ENCODE data around the gene ENTPD8. TPM values are rescaled to one million over a fixed set of nuclear protein-coding genes. Genes with fewer than 3 reads are reported as not detected.
A peak's percentile ranks its signal among the peaks of the same experiment; 100 is the strongest.

The ENTPD8 gene
- total and polyA plus RNA-seq, 2 of the 4 experiments (the other 2 are of a cell fraction) = 0.07 TPM; not detected in 1

GRCh38 chr9:137427454-137428310 is 13.5 kb downstream of the ENTPD8 start:
- Histone ChIP-seq H3K27me3 (ENCODE audit: control insufficient read depth, insufficient read depth, low read length) (no peaks in the 10 kb centered on the region; the same call in 1 of the 2 replicates), H2AK5ac (ENCODE audit: low read depth, low read length) (no peak overlapping the region), H4K5ac (ENCODE audit: low read depth, low read length) (no peak overlapping the region), H3K4me2 (ENCODE audit: low read depth, low read length) (no peak overlapping the region), H2BK20ac (ENCODE audit: low read depth, low read length) (no peak overlapping the region), H4K8ac (ENCODE audit: low read depth in 2 of 2, low read length in 2 of 2) (no peak overlapping the region), H2BK5ac (ENCODE audit: low read depth, low read length, poor library complexity, severe bottlenecking) (no peak overlapping the region), H3K9me3 (ENCODE audit: control insufficient read depth, insufficient read depth, low read length) (no peaks in the 10 kb centered on the region), H3K4me1 (ENCODE audit: control insufficient read depth, insufficient read depth, low read length) (peaks cover 7% of the 10 kb centered on the region; the same call in 1 of the 2 replicates), H3K9me1 (ENCODE audit: insufficient read depth, low read length) (no peaks in the 10 kb centered on the region), H3K23ac (ENCODE audit: low read depth, low read length) (no peak overlapping the region), H3K27ac (ENCODE audit: insufficient read depth, low read length) (no peak overlapping the region), H3K18ac (ENCODE audit: low read depth, low read length) (no peak overlapping the region), H2BK120ac (ENCODE audit: low read depth, low read length) (no peak overlapping the region), H2AK9ac (replicated peaks; ENCODE audit: low read depth, low read length, poor library complexity) (peak overlapping the region; percentile 72), H3K4ac (ENCODE audit: low read depth, low read length) (no peak overlapping the region), H3K79me1 (ENCODE audit: low read depth in 1 of 2, low read length in 2 of 2) (no peaks in the 10 kb centered on the region), H2BK15ac (ENCODE audit: low read depth, low read length) (no peak overlapping the region), H4K20me1 (ENCODE audit: insufficient read depth, low read length) (no peaks in the 10 kb centered on the region), H4K91ac (ENCODE audit: insufficient read depth, low read depth, low read length) (no peak overlapping the region), H3K9ac (ENCODE audit: low read depth, low read length) (no peak overlapping the region), H3K14ac (replicated peaks; ENCODE audit: low read depth, low read length) (no peak overlapping the region), H3K56ac (ENCODE audit: extremely low read depth, insufficient read depth, low read length) (no peak overlapping the region), H3K36me3 (ENCODE audit: control insufficient read depth, insufficient read depth, low read length) (no peaks in the 10 kb centered on the region), H3K4me3 (ENCODE audit: insufficient read depth, low read depth, low read length) (no peak overlapping the region), H2AFZ (replicated peaks; ENCODE audit: low read length, poor library complexity) (no peak overlapping the region)
- ChIA-PET CTCF (no interaction called here), POLR2A (ENCODE audit: unreplicated experiment) (no interaction called here)
- TF ChIP-seq NFE2L2 (IDR thresholded peaks at IDR 0.05; ENCODE audit: low read depth, low read length) = no peak
- TF ChIP-seq RCOR1 (IDR thresholded peaks at IDR 0.05; ENCODE audit: insufficient replicate concordance, low read length) = no peak
- TF ChIP-seq BHLHE40 (IDR thresholded peaks at IDR 0.05; ENCODE audit: low read depth, low read length) = no peak
- no peak for TF ChIP-seq MAFK (IDR thresholded peaks at IDR 0.05; ENCODE audit: low read depth, low read length)
- no peak for TF ChIP-seq RAD21 (IDR thresholded peaks at IDR 0.05; ENCODE audit: low read length)
- TF ChIP-seq MXI1 (IDR thresholded peaks at IDR 0.05; ENCODE audit: borderline replicate concordance, low read depth, low read length) = no peak
- no peak for TF ChIP-seq CTCF (conservative IDR thresholded peaks at IDR 0.05; ENCODE audit: low read depth, low read length)
- TF ChIP-seq FOS (IDR thresholded peaks at IDR 0.05; ENCODE audit: low read depth, low read length) = no peak
- no peak for TF ChIP-seq POLR2A (IDR thresholded peaks at IDR 0.05; ENCODE audit: low read depth, low read length)
- in situ Hi-C loops (cut with MboI; ENCODE audit: low sequenced_read_pairs) (no loop called here), intact Hi-C loops (cut with micrococcal nuclease) (no loop called here), dilution Hi-C loops (cut with HindIII; ENCODE audit: low sequenced_read_pairs, unreplicated experiment) (no loop called here)
- no TSS peak for BruUV-seq (replicated peaks)
- ATAC-seq (ENCODE audit: low read depth) (no peak), DNase-seq (no peak)
- WGBS, 2 experiments (ENCODE audit: extremely low coverage in 2 of 2, insufficient read length in 1 of 2) = 55% methylated on average over 2 of the region's 27 CpGs; no CpG with 5 or more reads in 1 of the 2 experiments

Data from IMR-90 (cell line).